SH-SY5Y (cell line): ENCODE measurements around the gene NR4A3.

Source experiments
- GATA2 ChIP-seq: IDR thresholded peaks from 2 replicates; pipeline ENCODE4 v1.6.1; 2011; ENCODE audit warnings: mild to moderate bottlenecking, low read depth, low read length
- GATA3 ChIP-seq: IDR thresholded peaks from 2 replicates; pipeline ENCODE4 v1.6.1; 2011; ENCODE audit warnings: low read depth, mild to moderate bottlenecking, low read length, moderate library complexity

The NR4A3 gene

DNA sequence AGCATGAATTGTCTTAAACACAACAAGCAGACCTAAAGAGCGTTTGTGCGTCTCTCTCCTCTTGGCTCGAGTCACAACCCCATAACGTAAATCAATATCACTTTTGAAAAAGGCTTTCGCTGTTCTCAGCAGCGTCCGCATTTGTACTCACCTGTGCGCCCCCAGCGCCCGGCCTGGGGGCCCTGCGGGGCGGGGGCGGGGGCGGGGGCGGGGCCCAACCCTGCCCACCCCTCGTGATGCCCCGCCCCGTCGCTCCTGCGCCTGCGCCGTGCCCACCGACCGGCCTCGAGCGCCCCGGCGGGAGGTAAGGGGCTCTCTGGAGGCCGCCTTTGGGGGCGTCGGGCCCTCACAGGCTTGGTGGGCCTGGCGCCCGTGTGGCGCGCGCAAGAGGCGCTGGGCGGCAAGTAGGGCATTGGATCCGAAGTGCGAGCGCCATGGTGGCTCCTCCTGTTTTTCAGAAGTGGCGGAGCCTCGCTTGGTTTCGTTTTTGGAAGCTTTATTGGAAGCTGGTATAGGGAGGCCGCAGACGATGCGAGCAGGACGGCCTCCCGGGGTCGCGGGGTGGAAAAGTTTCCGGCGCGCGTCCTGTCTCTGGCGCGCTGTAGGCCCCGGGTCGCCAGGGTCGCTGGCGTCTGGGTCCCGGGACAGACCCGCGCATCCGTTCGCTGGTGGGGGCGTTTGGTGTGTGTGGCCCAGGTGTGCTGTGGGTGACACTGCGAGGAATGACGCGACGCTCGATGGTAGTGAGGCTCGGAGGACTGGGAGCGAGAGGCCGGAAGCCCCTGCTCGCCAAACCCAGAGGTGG lies 84.9 kb downstream of the NR4A3 start, which contains the start of gene STX17:
Gene STX17 (plus strand): TSS at position 252 of the 805 bp plus-strand sequence. CDS start 8,586 bp downstream, outside the sequence.
- TF ChIP-seq GATA2 (no peak), GATA3 (no peak)

DNA sequence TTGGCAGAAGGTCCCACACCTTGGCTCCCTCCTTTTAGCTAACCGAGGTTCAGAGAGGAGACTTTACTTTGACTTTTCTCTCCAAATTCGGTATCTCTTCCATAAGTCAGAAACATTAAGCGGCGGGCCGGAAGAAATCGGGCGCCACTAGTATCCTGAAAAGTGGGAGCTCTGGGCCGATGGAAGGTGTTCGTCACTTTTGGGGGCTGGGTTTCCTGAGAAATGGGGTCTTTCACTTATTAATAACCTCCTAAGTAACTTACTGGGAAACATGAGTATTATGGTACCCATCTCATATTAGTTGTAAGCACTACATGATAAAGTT lies 85.5 kb downstream of the NR4A3 start:
- TF ChIP-seq GATA3 (no peak), GATA2 (no peak)

DNA sequence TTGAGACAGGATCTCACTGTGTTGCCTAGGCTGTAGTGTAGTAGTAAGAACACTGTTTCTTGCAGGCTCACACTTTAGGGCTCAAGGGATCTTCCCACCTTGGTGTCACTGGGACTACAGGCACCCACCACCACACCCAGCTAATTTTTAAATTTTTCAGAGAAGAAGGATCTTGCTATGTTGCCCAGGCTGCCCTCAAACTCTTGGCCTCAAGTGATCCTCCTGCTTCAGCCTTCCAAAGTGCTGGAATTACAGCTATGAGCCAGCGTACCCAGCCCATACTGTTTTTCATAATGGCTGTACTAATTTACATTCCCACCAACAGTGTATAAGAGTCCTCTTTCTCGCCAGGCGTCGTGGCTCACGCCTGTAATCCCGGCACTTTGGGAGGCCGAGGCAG lies 89.9 kb downstream of the NR4A3 start:
- TF ChIP-seq GATA3: no peak
- no peak for TF ChIP-seq GATA2
